WTC11 (cell line): ENCODE results near the gene ATG2A.

ENCODE experiments used
- ZNF121 ChIP-seq: sonication (generic); formaldehyde crosslinking; IDR thresholded peaks from 2 replicates; pipeline ENCODE4 v1.8.0; 2023; ENCODE audit warnings: missing genetic modification reagents
- TF ChIP-seq, protein P1 (sequence below): fragments of 200-600 bp; IDR thresholded peaks from 2 replicates; pipeline ENCODE4 v1.8.0; 2022; ENCODE audit warnings: antibody characterized with exemption
- TF ChIP-seq, protein P2 (sequence below): sonication (generic); formaldehyde crosslinking; IDR thresholded peaks from 2 replicates; pipeline ENCODE4 v1.8.1; 2022; ENCODE audit warnings: mild to moderate bottlenecking, moderate library complexity, missing genetic modification reagents

DNA sequence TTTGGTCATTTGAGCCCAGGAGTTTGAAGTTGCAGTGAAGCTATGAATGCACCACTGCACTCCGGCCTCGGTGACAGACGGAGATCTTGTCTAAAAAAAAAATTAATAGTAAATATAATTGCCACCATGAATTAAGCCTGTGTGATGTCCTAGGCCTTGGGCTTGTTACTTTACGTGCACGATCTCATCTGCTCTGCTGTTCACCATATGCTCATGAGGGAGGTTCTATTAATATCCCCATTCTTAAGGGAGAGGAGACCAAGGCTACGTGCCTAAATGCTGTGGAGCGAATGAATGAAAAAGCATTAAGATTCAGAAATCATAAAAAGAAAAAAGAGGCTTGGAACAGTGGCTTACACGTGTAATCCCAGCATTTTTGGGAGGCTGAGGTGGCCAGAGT is 2.6 kb upstream of the ATG2A start:
- TF ChIP-seq, protein P1, sequence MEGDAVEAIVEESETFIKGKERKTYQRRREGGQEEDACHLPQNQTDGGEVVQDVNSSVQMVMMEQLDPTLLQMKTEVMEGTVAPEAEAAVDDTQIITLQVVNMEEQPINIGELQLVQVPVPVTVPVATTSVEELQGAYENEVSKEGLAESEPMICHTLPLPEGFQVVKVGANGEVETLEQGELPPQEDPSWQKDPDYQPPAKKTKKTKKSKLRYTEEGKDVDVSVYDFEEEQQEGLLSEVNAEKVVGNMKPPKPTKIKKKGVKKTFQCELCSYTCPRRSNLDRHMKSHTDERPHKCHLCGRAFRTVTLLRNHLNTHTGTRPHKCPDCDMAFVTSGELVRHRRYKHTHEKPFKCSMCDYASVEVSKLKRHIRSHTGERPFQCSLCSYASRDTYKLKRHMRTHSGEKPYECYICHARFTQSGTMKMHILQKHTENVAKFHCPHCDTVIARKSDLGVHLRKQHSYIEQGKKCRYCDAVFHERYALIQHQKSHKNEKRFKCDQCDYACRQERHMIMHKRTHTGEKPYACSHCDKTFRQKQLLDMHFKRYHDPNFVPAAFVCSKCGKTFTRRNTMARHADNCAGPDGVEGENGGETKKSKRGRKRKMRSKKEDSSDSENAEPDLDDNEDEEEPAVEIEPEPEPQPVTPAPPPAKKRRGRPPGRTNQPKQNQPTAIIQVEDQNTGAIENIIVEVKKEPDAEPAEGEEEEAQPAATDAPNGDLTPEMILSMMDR, result no peak
- TF ChIP-seq ZNF121 (CRISPR knock-in tag), result no peak
- TF ChIP-seq, protein P2, sequence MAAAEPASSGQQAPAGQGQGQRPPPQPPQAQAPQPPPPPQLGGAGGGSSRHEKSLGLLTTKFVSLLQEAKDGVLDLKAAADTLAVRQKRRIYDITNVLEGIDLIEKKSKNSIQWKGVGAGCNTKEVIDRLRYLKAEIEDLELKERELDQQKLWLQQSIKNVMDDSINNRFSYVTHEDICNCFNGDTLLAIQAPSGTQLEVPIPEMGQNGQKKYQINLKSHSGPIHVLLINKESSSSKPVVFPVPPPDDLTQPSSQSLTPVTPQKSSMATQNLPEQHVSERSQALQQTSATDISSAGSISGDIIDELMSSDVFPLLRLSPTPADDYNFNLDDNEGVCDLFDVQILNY (CRISPR knock-in tag), result no peak
